ENCODE results near the gene THSD8.
"Not testable (repeated sequence)": the region's sequence is repeated elsewhere in the genome, so short reads cannot be mapped to it uniquely, and the experiment has no call there.

THSD8 gene

GRCh38 chr19:12793290-12794195, 8.3 kb upstream of the THSD8 start:
- no peak for FAIRE-seq

GRCh38 chr19:12794196-12794941, 7.5 kb upstream of the THSD8 start:
- FAIRE-seq = no peak

GRCh38 chr19:12794971-12795381, 6.9 kb upstream of the THSD8 start:
- no peak for FAIRE-seq

GRCh38 chr19:12796146-12797071, 5.5 kb upstream of the THSD8 start:
- no peak for FAIRE-seq

- no peak for FAIRE-seq
These were observed 4.7 kb upstream of the THSD8 start for GRCh38 chr19:12797141-12797587.

- not testable (repeated sequence) for FAIRE-seq
These were observed 4.3 kb upstream of the THSD8 start for GRCh38 chr19:12797607-12798006.

- no peak for FAIRE-seq
These were observed 2.0 kb upstream of the THSD8 start for GRCh38 chr19:12799742-12800465.

- FAIRE-seq = no peak
These were observed 1.5 kb upstream of the THSD8 start for GRCh38 chr19:12800466-12800770.

GRCh38 chr19:12800923-12801465, 875 bp upstream of the THSD8 start:
- FAIRE-seq = no peak

GRCh38 chr19:12802267-12803106, 618 bp downstream of the THSD8 start:
- no peak for FAIRE-seq

GRCh38 chr19:12804051-12804450, 2.2 kb downstream of the THSD8 start:
- FAIRE-seq = no peak

- no peak for FAIRE-seq
These were observed 4.6 kb downstream of the THSD8 start, which contains the start of gene RNASEH2A for GRCh38 chr19:12806242-12807081. TSS of gene RNASEH2A (plus strand) at chr19:12806584. CDS start at chr19:12806674, 90 bp downstream.

- FAIRE-seq = no peak
These were observed 13.2 kb downstream of the THSD8 start for GRCh38 chr19:12815088-12815487.

- not testable (repeated sequence) for FAIRE-seq
These were observed 15.3 kb downstream of the THSD8 start for GRCh38 chr19:12817188-12817587.

- FAIRE-seq = not testable (repeated sequence)
These were observed 15.9 kb downstream of the THSD8 start for GRCh38 chr19:12817810-12818209.

GRCh38 chr19:12821761-12822160, 19.9 kb downstream of the THSD8 start:
- no peak for FAIRE-seq

GRCh38 chr19:12825254-12826131, 23.6 kb downstream of the THSD8 start:
- no peak for FAIRE-seq

- FAIRE-seq = no peak
These were observed 26.6 kb downstream of the THSD8 start for GRCh38 chr19:12828494-12828893.

- FAIRE-seq = no peak
These were observed 31.5 kb downstream of the THSD8 start for GRCh38 chr19:12833418-12833737.
